Effector memory CD8-positive, alpha-beta T cell (primary cell): ENCODE results near the gene VN1R4.
"Not testable (repeated sequence)": the region's sequence is repeated elsewhere in the genome, so short reads cannot be mapped to it uniquely, and the experiment has no call there.

ENCODE experiments used
- ATAC-seq: fragments of 150-1000 bp; cut with Tn5 transposase; replicated peaks from 2 replicates; pipeline ENCODE4 v1.10.0; 2021; ENCODE audit warnings: mild to moderate bottlenecking, moderate library complexity
- DNase-seq, 3 experiments: peaks; one replicate each; pipeline ENCODE4 v3.0.0; 2021
- H3K27ac Mint-ChIP-seq, 2 donors: one replicate each; pipeline ENCODE4 v1.8.0; 2022; ENCODE audit warnings: mild to moderate bottlenecking in 2 of 2, mixed read lengths in 2 of 2, moderate library complexity in 2 of 2
- H3K27me3 Mint-ChIP-seq, 2 donors: one replicate each; pipeline ENCODE4 v1.8.0; 2022; ENCODE audit warnings: mixed read lengths in 2 of 2
- H3K36me3 Mint-ChIP-seq: one replicate; pipeline ENCODE4 v1.8.0; 2022; ENCODE audit warnings: mild to moderate bottlenecking, moderate library complexity, mixed read lengths; ENCODE audit not compliant: insufficient read depth
- H3K4me1 Mint-ChIP-seq, 2 donors: one replicate each; pipeline ENCODE4 v1.8.0; 2022; ENCODE audit warnings: low read depth in 2 of 2, mixed read lengths in 2 of 2
- H3K4me3 Mint-ChIP-seq, 2 donors: one replicate each; pipeline ENCODE4 v1.8.0; 2022; ENCODE audit warnings: mild to moderate bottlenecking in 2 of 2, mixed read lengths in 2 of 2, moderate library complexity in 2 of 2
- H3K9me3 Mint-ChIP-seq, 2 donors: one replicate each; pipeline ENCODE4 v1.8.0; 2022; ENCODE audit warnings: mixed read lengths in 2 of 2
- total RNA-seq, 9 experiments: gene quantifications; one replicate each; lab custom pipeline; 2026; lab: John Stamatoyannopoulos, UW

Gene VN1R4, protein sequence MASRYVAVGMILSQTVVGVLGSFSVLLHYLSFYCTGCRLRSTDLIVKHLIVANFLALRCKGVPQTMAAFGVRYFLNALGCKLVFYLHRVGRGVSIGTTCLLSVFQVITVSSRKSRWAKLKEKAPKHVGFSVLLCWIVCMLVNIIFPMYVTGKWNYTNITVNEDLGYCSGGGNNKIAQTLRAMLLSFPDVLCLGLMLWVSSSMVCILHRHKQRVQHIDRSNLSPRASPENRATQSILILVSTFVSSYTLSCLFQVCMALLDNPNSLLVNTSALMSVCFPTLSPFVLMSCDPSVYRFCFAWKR
- 0 reads per million in 9 experiments for total RNA-seq

DNA sequence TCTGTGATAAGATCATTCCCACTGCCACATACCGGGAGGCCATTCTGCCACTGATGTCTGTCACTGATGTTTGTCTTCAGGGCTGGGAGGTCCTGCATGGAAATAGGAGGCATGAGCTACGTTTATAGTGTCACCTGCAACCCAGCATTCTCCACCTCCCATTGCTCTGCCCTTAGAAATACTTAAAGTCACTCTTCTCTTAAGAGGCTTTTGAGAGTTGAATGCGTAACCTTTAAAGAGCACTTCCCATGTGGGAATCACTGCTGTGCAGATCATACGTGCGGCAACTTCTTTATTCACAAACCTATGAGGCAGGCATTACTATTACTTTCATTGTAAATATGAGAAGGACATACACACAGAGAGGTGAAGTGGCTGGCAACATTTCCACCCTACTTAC is at the start of gene VN1R4:
Gene VN1R4, minus strand, starts transcription at position 101 of the 400 bp plus-strand sequence. Its CDS starts 58 bp downstream, at position 43.
- H3K27ac Mint-ChIP-seq, H3K36me3 Mint-ChIP-seq, H3K4me1 Mint-ChIP-seq, H3K4me3 Mint-ChIP-seq, DNase-seq, ATAC-seq: not testable (repeated sequence)
- H3K9me3 Mint-ChIP-seq = peaks cover 8 to 21% of the 10 kb centered on the region in 2 donors
- peaks cover 11 to 36% of the 10 kb centered on the region in 2 donors for H3K27me3 Mint-ChIP-seq

DNA sequence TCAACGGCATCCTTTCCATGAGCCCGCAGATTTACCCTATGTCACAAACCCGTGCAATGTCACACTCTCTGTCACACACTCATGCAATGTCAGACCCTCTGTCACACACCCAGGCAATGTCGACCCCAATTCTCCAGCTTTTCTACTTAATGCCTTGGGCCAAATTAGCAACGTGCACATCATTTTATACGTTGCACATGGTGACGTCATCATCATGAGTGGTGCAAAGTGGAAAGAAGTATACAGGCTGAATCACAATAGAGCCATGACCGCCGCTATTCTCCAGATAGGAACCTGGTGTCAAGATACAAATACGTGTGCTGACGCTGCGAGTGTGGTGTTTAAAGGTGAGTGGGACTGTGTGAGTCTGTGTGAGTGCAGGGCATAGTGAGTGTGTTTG is 44.4 kb upstream of the VN1R4 start:
- H3K27me3 Mint-ChIP-seq = peaks cover 38 to 40% of the 10 kb centered on the region in 2 donors
- no peak for ATAC-seq
- no peak for DNase-seq
- H3K4me1 Mint-ChIP-seq = no peaks in the 10 kb centered on the region
- peaks cover 9 to 19% of the 10 kb centered on the region in 2 donors for H3K9me3 Mint-ChIP-seq
- no peaks in the 10 kb centered on the region for H3K36me3 Mint-ChIP-seq
- no peak overlapping the region for H3K4me3 Mint-ChIP-seq
- no peak overlapping the region for H3K27ac Mint-ChIP-seq

DNA sequence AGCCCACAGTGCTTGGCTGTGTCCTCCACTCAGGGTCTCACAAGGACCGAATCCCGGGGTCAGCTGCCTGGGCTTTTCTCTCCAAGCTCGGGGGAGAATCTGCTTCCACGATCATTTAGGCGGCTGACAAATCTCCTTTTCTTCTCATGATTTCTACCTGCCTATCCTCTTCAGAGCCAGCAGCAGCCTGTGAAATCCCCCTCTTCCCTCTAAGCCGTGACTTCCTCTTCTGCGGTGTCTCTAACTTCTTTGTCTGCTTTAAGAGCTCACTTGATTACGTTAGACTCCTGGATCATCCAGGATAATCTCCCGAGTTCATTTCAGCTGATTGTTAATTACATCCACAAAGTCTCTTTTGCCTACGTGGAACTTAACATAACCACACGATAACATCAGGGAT is 43.5 kb upstream of the VN1R4 start:
- peaks cover 40 to 45% of the 10 kb centered on the region in 2 donors for H3K27me3 Mint-ChIP-seq
- ATAC-seq (no peak), DNase-seq (no peak)
- H3K36me3 Mint-ChIP-seq = no peaks in the 10 kb centered on the region
- peaks cover 9 to 24% of the 10 kb centered on the region in 2 donors for H3K9me3 Mint-ChIP-seq
- no peaks in the 10 kb centered on the region for H3K4me1 Mint-ChIP-seq
- H3K4me3 Mint-ChIP-seq = no peak overlapping the region
- H3K27ac Mint-ChIP-seq = no peak overlapping the region

DNA sequence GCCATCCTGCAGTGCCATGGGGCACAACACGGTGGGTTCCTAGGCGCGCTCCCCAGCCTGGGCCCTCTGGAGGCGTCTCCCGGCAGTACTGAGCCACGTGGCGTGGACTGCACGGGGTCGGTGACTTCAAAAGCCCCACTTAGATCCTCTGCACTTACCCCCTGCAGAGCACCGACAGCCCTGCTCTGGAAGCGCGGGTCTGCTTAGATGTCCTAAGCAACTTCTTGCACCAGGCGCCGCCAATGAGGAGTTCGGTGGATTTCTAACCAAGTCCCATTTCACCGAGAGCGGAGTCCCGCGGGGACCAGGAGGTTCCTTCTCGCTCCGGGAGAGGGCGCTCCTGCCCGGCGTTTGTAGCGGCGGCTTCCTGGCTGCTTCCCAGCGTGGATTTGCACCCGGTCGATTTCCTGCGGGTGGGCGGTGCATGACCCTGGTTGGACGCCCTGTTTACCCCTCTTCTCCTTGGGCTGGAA is 40.9 kb upstream of the VN1R4 start:
- Mint-ChIP-seq H3K27me3 (peaks cover 53 to 56% of the 10 kb centered on the region in 2 donors), H3K4me3 (no peak overlapping the region), H3K4me1 (no peaks in the 10 kb centered on the region), H3K36me3 (no peaks in the 10 kb centered on the region), H3K9me3 (peaks cover 9 to 27% of the 10 kb centered on the region in 2 donors), H3K27ac (no peak overlapping the region)
- ATAC-seq (no peak), DNase-seq (no peak)

DNA sequence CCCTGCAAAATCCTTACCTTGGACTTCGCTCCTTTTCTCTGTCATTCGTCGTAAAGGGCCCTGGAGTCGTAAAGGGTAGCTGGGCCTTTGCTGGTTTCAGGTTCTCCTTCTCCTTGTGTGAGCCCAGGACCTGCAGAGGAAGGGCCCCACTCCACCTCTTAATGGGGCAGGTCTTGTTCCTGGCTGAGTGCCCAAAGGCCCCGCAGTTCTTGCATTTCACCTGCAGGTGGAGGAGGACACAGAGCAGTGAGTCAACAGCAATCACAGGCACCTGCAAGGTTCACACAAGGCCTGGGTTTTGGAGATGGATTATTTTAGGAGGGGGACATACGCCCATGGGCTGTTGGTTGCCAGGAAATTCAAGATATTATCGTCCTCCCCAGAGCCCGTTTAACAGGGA is 33.8 kb upstream of the VN1R4 start:
- Mint-ChIP-seq H3K27me3 (peaks cover 29 to 30% of the 10 kb centered on the region in 2 donors), H3K9me3 (peaks cover 6 to 15% of the 10 kb centered on the region in 2 donors)
- not testable (repeated sequence) for DNase-seq, H3K36me3 Mint-ChIP-seq, ATAC-seq, H3K4me3 Mint-ChIP-seq, H3K27ac Mint-ChIP-seq, H3K4me1 Mint-ChIP-seq

DNA sequence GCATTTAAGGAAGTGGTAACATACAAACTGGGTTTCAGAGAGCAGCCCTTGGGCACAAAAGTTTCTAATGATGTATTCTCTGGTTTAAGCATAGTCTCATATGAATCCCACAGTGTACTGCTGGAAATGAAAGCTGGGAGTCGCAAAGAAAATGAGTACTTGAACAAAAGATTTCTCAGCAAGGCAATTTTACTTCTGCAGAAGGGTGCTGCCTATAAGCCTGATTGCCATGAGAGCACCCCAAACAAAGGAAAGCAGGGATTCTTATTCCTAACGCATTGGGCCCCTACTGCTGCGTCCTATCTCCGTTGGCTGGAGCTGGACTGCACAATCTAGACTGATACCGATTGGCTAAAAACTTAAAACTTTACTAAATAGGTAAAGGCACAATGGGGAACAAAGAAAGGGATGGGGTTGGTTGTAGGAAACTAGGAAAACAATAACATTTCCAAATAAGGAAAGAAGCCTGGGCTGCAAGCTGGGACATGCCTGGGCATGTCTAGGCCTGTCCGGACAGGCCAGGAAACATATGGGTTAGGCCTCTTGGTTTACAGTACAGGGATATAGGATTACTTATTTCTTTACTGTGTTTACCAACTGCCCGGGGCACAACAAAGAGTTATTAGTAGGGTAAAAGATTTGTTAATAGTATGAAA is 27.4 kb upstream of the VN1R4 start:
- H3K36me3 Mint-ChIP-seq = no peaks in the 10 kb centered on the region
- no peaks in the 10 kb centered on the region for H3K27me3 Mint-ChIP-seq
- H3K27ac Mint-ChIP-seq = no peak overlapping the region
- peaks cover 7 to 16% of the 10 kb centered on the region in 2 donors for H3K9me3 Mint-ChIP-seq
- DNase-seq (no peak), ATAC-seq (no peak)
- no peaks in the 10 kb centered on the region for H3K4me1 Mint-ChIP-seq
- no peak overlapping the region for H3K4me3 Mint-ChIP-seq

DNA sequence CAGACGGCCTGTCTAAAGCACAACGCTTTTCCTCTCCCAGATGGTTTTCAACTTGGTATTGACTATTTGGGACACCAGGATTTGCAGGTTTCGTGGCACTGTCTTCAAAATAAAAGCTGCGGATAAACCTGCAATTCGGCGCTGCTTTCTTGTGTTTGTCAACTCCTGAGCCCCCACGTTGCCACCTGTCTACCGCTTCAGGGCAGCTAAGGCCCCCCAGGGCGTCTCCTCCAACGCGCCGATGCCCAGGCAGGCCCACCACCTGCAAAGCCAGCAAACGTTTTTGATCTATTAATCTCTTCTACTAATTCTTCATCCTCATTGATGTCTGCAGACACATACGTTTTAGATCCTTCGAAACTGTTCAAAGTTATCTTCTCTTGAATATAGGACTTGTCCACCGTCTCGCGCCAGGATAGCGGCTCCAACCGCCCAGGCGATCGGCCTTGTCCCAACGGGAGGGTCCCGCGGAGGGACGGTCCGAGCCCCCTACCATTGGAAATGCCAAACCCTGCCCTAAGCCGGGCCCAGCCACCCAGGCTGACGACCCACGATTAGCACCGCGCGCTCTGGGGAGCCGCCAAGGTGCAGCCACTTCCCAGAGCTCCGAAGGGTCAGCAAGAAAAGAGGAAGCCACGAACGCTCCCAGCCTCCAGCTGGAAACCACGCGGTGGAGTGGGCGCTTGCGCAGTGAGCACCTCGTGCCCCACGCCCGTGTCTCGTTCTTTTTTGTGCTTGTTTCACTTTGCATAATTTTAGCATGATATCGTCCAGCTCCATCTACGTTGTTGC is 23.4 kb upstream of the VN1R4 start:
- Mint-ChIP-seq H3K4me1 (no peaks in the 10 kb centered on the region), H3K27me3 (no peaks in the 10 kb centered on the region), H3K9me3 (peaks cover 6 to 16% of the 10 kb centered on the region in 2 donors), H3K4me3 (no peak overlapping the region), H3K36me3 (no peaks in the 10 kb centered on the region), H3K27ac (no peak overlapping the region)
- ATAC-seq = no peak
- no peak for DNase-seq

DNA sequence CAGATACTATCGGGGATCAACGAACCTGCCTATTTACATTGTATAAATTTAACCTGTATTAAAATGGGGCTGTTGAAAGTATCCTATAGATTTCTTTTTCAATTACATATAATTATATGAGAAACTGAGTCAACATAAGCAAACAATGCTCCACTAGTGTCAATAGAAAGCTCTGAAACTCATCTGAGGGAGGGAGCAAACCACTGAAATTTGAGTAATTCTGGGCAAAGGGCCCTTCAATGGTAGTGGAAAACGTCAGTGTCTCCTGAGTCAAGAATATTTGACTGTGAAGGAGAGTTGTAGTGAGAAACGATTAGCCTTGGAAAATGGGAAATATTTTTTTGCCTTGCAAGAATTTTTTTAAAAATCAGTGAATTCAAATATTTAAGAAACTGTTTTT is 17.6 kb upstream of the VN1R4 start:
- H3K4me1 Mint-ChIP-seq = no peaks in the 10 kb centered on the region
- H3K36me3 Mint-ChIP-seq = no peaks in the 10 kb centered on the region
- H3K9me3 Mint-ChIP-seq = peaks cover 0 to 1% of the 10 kb centered on the region in 2 donors
- DNase-seq = no peak
- no peak for ATAC-seq
- H3K27ac Mint-ChIP-seq = no peak overlapping the region
- H3K4me3 Mint-ChIP-seq = no peak overlapping the region
- peaks cover 6 to 14% of the 10 kb centered on the region in 2 donors for H3K27me3 Mint-ChIP-seq

DNA sequence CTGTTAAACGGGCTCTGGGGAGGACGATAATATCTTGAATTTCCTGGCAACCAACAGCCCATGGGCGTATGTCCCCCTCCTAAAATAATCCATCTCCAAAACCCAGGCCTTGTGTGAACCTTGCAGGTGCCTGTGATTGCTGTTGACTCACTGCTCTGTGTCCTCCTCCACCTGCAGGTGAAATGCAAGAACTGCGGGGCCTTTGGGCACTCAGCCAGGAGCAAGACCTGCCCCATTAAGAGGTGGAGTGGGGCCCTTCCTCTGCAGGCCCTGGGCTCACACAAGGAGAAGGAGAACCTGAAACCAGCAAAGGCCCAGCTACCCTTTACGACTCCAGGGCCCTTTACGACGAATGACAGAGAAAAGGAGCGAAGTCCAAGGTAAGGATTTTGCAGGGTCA is 14.4 kb upstream of the VN1R4 start:
- H3K4me3 Mint-ChIP-seq, ATAC-seq, H3K9me3 Mint-ChIP-seq, H3K27ac Mint-ChIP-seq, H3K36me3 Mint-ChIP-seq, H3K4me1 Mint-ChIP-seq: not testable (repeated sequence)
- H3K27me3 Mint-ChIP-seq = peaks cover 6 to 14% of the 10 kb centered on the region in 2 donors
- DNase-seq = peak in 1 of 3 experiments; percentile 11

DNA sequence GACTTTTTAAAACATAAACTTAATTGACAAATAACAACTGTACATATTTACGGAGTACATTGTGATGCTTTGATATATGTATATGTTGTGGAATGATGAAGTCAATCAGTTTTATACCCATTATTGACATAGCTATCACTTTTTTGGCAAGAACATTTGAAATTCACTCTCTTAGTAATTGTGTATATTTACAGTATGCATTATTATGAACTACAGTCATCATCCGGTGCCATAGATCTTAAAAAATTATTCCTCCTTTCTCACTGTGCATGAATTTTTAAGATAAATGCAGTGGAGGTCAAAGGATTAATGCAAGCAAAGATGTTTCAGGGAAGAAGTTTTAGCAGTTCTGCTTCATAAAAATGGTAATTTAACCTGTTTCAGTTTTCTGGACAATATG is 8.0 kb upstream of the VN1R4 start:
- no peaks in the 10 kb centered on the region for H3K4me1 Mint-ChIP-seq
- peaks cover 11 to 21% of the 10 kb centered on the region in 2 donors for H3K27me3 Mint-ChIP-seq
- H3K36me3 Mint-ChIP-seq = peaks cover 3% of the 10 kb centered on the region
- ATAC-seq (no peak), DNase-seq (no peak)
- peaks cover 13 to 39% of the 10 kb centered on the region in 2 donors for H3K9me3 Mint-ChIP-seq
- H3K27ac Mint-ChIP-seq = no peak overlapping the region
- no peak overlapping the region for H3K4me3 Mint-ChIP-seq

DNA sequence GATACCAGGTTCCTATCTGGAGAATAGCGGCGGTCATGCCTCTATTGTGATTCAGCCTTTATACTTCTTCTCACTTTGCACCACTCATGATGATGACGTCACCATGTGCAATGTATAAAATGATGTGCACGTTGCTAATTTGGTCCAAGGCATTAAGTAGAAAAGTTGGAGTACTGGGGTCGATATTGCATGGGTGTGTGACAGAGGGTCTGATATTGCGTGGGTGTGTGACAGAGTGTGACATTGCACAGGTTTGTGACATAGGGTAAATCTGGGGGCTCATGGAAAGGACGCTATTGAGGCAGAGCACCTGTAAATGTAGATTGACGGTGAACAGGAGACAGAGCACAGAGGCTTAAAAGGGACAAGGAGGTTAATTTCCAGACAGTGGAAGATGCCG is 4.5 kb upstream of the VN1R4 start:
- H3K27ac Mint-ChIP-seq = no peak overlapping the region
- peaks cover 11 to 17% of the 10 kb centered on the region in 2 donors for H3K27me3 Mint-ChIP-seq
- ATAC-seq = no peak
- no peak for DNase-seq
- no peaks in the 10 kb centered on the region for H3K36me3 Mint-ChIP-seq
- H3K9me3 Mint-ChIP-seq = peaks cover 15 to 33% of the 10 kb centered on the region in 2 donors
- no peak overlapping the region for H3K4me3 Mint-ChIP-seq
- H3K4me1 Mint-ChIP-seq = no peaks in the 10 kb centered on the region

DNA sequence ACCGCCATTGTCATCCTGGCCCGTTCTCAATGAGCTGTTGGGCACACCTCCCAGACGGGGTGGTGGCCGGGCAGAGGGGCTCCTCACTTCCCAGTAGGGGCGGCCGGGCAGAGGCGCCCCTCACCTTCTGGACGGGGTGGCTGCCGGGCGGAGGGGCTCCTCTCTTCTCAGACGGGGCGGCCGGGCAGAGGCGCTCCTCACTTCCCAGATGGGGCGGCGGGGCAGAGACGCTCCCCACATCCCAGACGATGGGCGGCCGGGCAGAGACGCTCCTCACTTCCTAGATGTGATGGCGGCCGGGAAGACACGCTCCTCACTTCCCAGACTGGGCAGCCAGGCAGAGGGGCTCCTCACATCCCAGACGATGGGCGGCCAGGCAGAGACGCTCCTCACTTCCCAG is 2.3 kb upstream of the VN1R4 start:
- not testable (repeated sequence) for ATAC-seq, H3K27ac Mint-ChIP-seq, H3K4me3 Mint-ChIP-seq, H3K36me3 Mint-ChIP-seq, H3K4me1 Mint-ChIP-seq, DNase-seq
- Mint-ChIP-seq H3K9me3 (peaks cover 14 to 27% of the 10 kb centered on the region in 2 donors), H3K27me3 (peaks cover 11 to 36% of the 10 kb centered on the region in 2 donors)

DNA sequence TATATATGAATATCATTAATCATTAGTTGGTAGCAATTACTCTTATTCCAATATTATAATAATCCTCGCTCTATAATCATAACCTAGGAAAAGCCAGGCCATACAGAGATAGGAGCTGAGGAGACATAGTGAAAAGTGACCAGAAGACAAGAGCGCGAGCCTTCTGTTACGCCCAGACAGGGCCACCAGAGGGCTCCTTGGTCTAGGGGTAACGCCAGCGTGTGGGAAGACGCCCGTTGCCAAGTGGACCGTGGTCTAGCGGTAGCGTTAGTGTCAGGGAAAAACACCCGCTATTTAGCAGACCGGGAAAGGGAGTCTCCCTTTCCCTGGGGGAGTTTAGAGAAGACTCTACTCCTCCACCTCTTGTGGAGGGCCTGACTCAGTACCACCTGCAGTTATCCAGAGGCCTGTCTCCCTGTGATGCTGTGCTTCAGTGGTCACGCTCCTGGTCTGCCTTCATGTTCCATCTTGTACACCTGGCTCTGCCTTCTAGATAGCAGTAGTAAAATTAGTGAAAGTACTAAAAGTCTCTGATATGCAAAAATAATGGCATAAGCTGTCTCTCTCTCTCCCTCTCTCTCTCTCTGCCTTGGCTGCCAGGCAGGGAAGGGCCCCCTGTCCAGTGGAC is 9.7 kb downstream of the VN1R4 start, which contains the start of gene VN1R2:
Gene VN1R2, plus strand, starts transcription at position 578 of the 628 bp plus-strand sequence. CDS start 84 bp downstream, outside the sequence.
- not testable (repeated sequence) for ATAC-seq, H3K27ac Mint-ChIP-seq, H3K36me3 Mint-ChIP-seq, H3K4me1 Mint-ChIP-seq, H3K4me3 Mint-ChIP-seq, DNase-seq
- Mint-ChIP-seq H3K27me3 (peaks cover 7 to 12% of the 10 kb centered on the region in 2 donors), H3K9me3 (peaks cover 2 to 18% of the 10 kb centered on the region in 2 donors)
